OCI-LY3 (cell line): Measurements from ENCODE around the gene UBXN6.

Experiments
- H2AFZ ChIP-seq: fragments of 200-600, 300-600 bp; shearing (Covaris generic); 2 replicates; pipeline ENCODE4 v1.6.0; 2014; ENCODE audit warnings: antibody characterized with exemption, low read depth, low read length
- H3K27ac ChIP-seq: fragments of 200-600, 300-600 bp; sonication (generic); 2 replicates; pipeline ENCODE4 v1.5.1; 2014; ENCODE audit warnings: mild to moderate bottlenecking, low read length, moderate library complexity, mixed read lengths
- H3K27me3 ChIP-seq: fragments of 200-600, 300-600 bp; sonication (generic); 2 replicates; pipeline ENCODE4 v1.6.1; 2014; ENCODE audit warnings: low read depth, low read length, mixed read lengths
- H3K36me3 ChIP-seq: fragments of 200-600, 300-600 bp; sonication (generic); replicated peaks from 2 replicates; pipeline ENCODE3; 2014; ENCODE audit warnings: low read depth, low read length, mixed read lengths
- H3K4me1 ChIP-seq: fragments of 300-600, 200-600 bp; sonication (generic); 2 replicates; pipeline ENCODE4 v1.6.1; 2014; ENCODE audit warnings: low read length, mixed read lengths
- H3K4me2 ChIP-seq: fragments of 200-600, 300-600 bp; sonication (generic); 2 replicates; pipeline ENCODE4 v1.6.1; 2014; ENCODE audit warnings: low read length, mixed read lengths
- H3K4me3 ChIP-seq: fragments of 300-600, 200-600 bp; sonication (generic); 2 replicates; pipeline ENCODE4 v1.5.1; 2014; ENCODE audit warnings: antibody characterized with exemption, mild to moderate bottlenecking, low read length, moderate library complexity
- H3K79me2 ChIP-seq: fragments of 300-600, 200-600 bp; shearing (Covaris generic); 2 replicates; pipeline ENCODE4 v1.6.1; 2014; ENCODE audit warnings: mild to moderate bottlenecking, low read length, mixed read lengths
- H3K9ac ChIP-seq: fragments of 300-600, 200-600 bp; shearing (Covaris generic); 2 replicates; pipeline ENCODE4 v1.6.0; 2014; ENCODE audit warnings: mild to moderate bottlenecking, low read length, moderate library complexity
- H3K9me3 ChIP-seq: fragments of 200-600, 300-600 bp; shearing (Covaris generic); 2 replicates; pipeline ENCODE4 v1.6.1; 2014; ENCODE audit warnings: low read length, mixed read lengths; ENCODE audit not compliant: insufficient read depth
- H4K20me1 ChIP-seq: fragments of 200-600, 300-600 bp; sonication (generic); 2 replicates; pipeline ENCODE4 v1.6.1; 2016; ENCODE audit warnings: low read length, mixed read lengths; ENCODE audit not compliant: insufficient read depth
- EZH2phosphoT487 ChIP-seq: fragments of 200-600 bp; shearing (Covaris generic); IDR thresholded peaks from 2 replicates; pipeline ENCODE4 v1.6.1; 2018; ENCODE audit warnings: antibody characterized with exemption, mixed run types, low read depth
- TF ChIP-seq, protein P1 (sequence below): fragments of 200-600, 300-600 bp; sonication (generic); IDR thresholded peaks from 2 replicates; pipeline ENCODE4 v1.5.1; 2014; ENCODE audit warnings: antibody characterized with exemption, low read length, low read depth

Gene UBXN6

DNA sequence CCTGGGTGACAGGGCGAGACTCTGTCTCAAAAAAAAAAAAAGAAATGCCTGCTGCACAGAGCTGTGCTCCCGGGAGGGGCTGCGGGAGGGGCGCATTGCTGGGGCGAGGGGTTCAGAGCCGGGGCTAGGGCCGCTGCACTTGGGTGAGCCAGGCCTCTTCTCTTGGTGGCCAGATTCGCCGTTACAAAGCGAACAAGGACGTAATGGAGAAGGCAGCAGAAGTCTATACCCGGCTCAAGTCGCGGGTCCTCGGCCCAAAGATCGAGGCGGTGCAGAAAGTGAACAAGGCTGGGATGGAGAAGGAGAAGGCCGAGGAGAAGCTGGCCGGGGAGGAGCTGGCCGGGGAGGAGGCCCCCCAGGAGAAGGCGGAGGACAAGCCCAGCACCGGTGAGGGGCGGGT, 41.7 kb upstream of the UBXN6 start:
- Histone ChIP-seq H4K20me1 (no peaks in the 10 kb centered on the region), H3K27me3 (no peaks in the 10 kb centered on the region), H3K27ac (no peak overlapping the region), H3K4me3 (no peak overlapping the region), H3K4me1 (no peaks in the 10 kb centered on the region), H2AFZ (no peak overlapping the region), H3K79me2 (no peaks in the 10 kb centered on the region), H3K9ac (no peak overlapping the region), H3K4me2 (no peak overlapping the region), H3K36me3 (peaks cover 29% of the 10 kb centered on the region), H3K9me3 (no peaks in the 10 kb centered on the region)
- no peak for TF ChIP-seq EZH2phosphoT487
- TF ChIP-seq, protein P1, sequence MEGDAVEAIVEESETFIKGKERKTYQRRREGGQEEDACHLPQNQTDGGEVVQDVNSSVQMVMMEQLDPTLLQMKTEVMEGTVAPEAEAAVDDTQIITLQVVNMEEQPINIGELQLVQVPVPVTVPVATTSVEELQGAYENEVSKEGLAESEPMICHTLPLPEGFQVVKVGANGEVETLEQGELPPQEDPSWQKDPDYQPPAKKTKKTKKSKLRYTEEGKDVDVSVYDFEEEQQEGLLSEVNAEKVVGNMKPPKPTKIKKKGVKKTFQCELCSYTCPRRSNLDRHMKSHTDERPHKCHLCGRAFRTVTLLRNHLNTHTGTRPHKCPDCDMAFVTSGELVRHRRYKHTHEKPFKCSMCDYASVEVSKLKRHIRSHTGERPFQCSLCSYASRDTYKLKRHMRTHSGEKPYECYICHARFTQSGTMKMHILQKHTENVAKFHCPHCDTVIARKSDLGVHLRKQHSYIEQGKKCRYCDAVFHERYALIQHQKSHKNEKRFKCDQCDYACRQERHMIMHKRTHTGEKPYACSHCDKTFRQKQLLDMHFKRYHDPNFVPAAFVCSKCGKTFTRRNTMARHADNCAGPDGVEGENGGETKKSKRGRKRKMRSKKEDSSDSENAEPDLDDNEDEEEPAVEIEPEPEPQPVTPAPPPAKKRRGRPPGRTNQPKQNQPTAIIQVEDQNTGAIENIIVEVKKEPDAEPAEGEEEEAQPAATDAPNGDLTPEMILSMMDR: no peak

DNA sequence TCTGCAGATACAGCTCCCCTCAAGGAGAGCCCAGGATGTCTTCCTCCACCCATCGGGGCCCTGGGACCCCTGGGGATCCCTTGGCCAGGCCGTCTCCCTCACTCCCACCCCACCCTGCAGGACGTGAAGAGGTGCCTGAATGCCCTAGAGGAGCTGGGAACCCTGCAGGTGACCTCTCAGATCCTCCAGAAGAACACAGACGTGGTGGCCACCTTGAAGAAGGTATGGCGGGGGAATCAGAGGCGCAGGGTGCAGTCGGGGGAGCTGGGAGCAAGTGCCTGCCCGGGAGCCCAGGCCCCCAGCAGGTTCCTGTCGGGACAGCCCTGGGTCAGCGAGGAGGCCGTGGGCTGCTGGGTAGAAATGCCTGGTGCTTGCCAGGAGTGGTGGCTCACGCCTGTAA, 41.1 kb upstream of the UBXN6 start:
- Histone ChIP-seq H3K9me3 (no peaks in the 10 kb centered on the region), H3K4me1 (no peaks in the 10 kb centered on the region), H3K27me3 (no peaks in the 10 kb centered on the region), H3K36me3 (peaks cover 33% of the 10 kb centered on the region), H2AFZ (no peak overlapping the region), H3K4me3 (no peak overlapping the region), H3K4me2 (no peak overlapping the region), H3K9ac (no peak overlapping the region), H3K79me2 (no peaks in the 10 kb centered on the region), H4K20me1 (no peaks in the 10 kb centered on the region), H3K27ac (no peak overlapping the region)
- TF ChIP-seq EZH2phosphoT487: no peak
- TF ChIP-seq, protein P1: no peak

DNA sequence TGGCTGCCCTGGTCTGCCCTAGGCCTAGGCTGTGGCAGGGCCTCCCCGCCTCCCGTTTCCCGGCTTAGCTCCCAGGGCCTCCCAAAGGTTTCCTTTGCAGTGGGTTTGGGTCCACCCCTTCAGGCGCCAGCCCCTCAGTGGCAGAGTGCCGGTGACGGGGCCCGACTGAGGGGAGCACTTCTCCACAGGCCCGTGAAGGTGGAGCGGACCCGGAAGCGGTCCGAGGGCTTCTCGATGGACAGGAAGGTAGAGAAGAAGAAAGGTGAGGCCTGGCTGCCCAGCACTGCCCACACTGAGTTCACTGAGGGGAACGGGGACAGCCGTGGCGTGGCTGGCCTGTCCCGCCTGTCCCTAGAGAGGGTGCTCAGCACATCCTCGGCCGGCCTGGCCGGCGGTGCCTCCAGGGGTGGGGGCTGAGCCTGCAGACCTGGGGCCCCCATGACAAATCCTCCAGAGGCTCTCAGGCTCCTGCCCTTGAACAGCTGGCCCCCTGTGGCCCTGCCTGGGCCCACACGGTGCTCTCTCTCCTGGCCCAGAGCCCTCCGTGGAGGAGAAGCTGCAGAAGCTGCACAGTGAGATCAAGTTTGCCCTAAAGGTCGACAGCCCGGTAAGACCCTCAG, 40.3 kb upstream of the UBXN6 start:
- H3K27me3 ChIP-seq: no peaks in the 10 kb centered on the region
- H3K27ac ChIP-seq: no peak overlapping the region
- H3K9me3 ChIP-seq: no peaks in the 10 kb centered on the region
- no peak overlapping the region for H2AFZ ChIP-seq
- TF ChIP-seq, protein P1: no peak
- TF ChIP-seq EZH2phosphoT487: no peak
- no peaks in the 10 kb centered on the region for H3K4me1 ChIP-seq
- H3K36me3 ChIP-seq: peaks cover 40% of the 10 kb centered on the region
- H3K4me2 ChIP-seq: no peak overlapping the region
- no peak overlapping the region for H3K9ac ChIP-seq
- no peak overlapping the region for H3K4me3 ChIP-seq
- no peaks in the 10 kb centered on the region for H3K79me2 ChIP-seq
- H4K20me1 ChIP-seq: no peaks in the 10 kb centered on the region

DNA sequence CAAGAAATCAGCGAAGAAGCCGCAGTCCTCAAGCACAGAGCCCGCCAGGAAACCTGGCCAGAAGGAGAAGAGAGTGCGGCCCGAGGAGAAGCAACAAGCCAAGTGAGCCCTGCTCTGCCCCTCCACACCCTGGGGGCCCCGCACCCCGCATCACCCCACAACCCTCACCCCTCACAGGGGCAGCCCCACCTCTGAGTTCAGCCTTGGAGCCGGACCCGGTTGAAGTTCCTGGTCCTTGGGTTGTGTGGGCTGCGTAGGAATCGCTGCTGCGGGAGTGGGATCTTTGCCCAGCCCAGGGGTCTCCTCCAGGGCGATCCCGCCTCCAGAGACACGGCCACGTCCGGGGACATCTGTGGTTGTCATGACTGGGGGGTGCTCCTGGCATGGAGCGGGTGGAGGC, 38.7 kb upstream of the UBXN6 start:
- H3K9ac ChIP-seq: no peak overlapping the region
- no peaks in the 10 kb centered on the region for H3K9me3 ChIP-seq
- H2AFZ ChIP-seq: no peak overlapping the region
- TF ChIP-seq, protein P1: no peak
- no peak for TF ChIP-seq EZH2phosphoT487
- H3K36me3 ChIP-seq: peaks cover 53% of the 10 kb centered on the region
- no peaks in the 10 kb centered on the region for H4K20me1 ChIP-seq
- no peak overlapping the region for H3K27ac ChIP-seq
- no peaks in the 10 kb centered on the region for H3K4me1 ChIP-seq
- H3K4me3 ChIP-seq: no peak overlapping the region
- H3K4me2 ChIP-seq: no peak overlapping the region
- H3K27me3 ChIP-seq: no peaks in the 10 kb centered on the region
- no peaks in the 10 kb centered on the region for H3K79me2 ChIP-seq
